Caco-2 (cell line): ENCODE measurements around the gene ZNRF3. TPM values are rescaled to one million over a fixed set of nuclear protein-coding genes. Genes with fewer than 3 reads are reported as not detected.

Experiments used
- BruUV-seq: library from RNA; stranded (reverse); fragments of 400-500 nt; replicated peaks from 2 replicates; lab custom pipeline; 2021; lab: Mats Ljungman, UMichigan
- CTCF ChIA-PET: fragments of 300-600 bp; sonication (Branson Sonifier 250); formaldehyde crosslinking; loops from one replicate; lab custom pipeline; 2022; ENCODE audit warnings: antibody characterized with exemption; lab: Charles Lee
- POLR2A ChIA-PET: fragments of 300-600 bp; sonication (Branson Sonifier 250); formaldehyde crosslinking; loops from one replicate; lab custom pipeline; 2022; ENCODE audit warnings: antibody characterized with exemption; lab: Charles Lee
- DNase-seq, 2 experiments: peaks; one replicate each; pipeline versions ENCODE4 v3.0.0 to v3.0.0-alpha.2; 2020 to 2022
- H3K27me3 ChIP-seq: replicated peaks from 2 replicates; pipeline ENCODE4 v1.6.0; 2011; ENCODE audit warnings: low read length; ENCODE audit not compliant: control insufficient read depth, insufficient read depth
- H3K36me3 ChIP-seq: 2 replicates; pipeline ENCODE4 v1.5.1; 2011; ENCODE audit warnings: low read length; ENCODE audit not compliant: control insufficient read depth, insufficient read depth
- H3K4me1 ChIP-seq: fragments of 250-450 bp; sonication (Bioruptor Pico); 2 replicates; pipeline ENCODE4 v1.5.1; 2020; ENCODE audit warnings: mild to moderate bottlenecking
- H3K4me3 ChIP-seq: 2 replicates; pipeline ENCODE4 v1.5.1; 2011; ENCODE audit warnings: low read depth, mild to moderate bottlenecking, control low read depth, low read length
- H3K9me3 ChIP-seq: fragments of 250-450 bp; sonication (Bioruptor Pico); 2 replicates; pipeline ENCODE4 v1.5.1; 2020; ENCODE audit warnings: mild to moderate bottlenecking, moderate library complexity
- H3K27ac Mint-ChIP-seq: one replicate; pipeline ENCODE4 v1.8.0; 2022; ENCODE audit warnings: mixed read lengths; ENCODE audit not compliant: unreplicated experiment
- H3K27me3 Mint-ChIP-seq: one replicate; pipeline ENCODE4 v1.8.0; 2022; ENCODE audit warnings: mixed read lengths; ENCODE audit not compliant: insufficient read depth, unreplicated experiment
- H3K36me3 Mint-ChIP-seq: one replicate; pipeline ENCODE4 v1.8.0; 2022; ENCODE audit warnings: mild to moderate bottlenecking, mixed read lengths; ENCODE audit not compliant: insufficient read depth, unreplicated experiment
- H3K4me1 Mint-ChIP-seq: one replicate; pipeline ENCODE4 v1.8.0; 2022; ENCODE audit warnings: low read depth, mixed read lengths; ENCODE audit not compliant: unreplicated experiment
- H3K4me3 Mint-ChIP-seq: one replicate; pipeline ENCODE4 v1.8.0; 2022; ENCODE audit warnings: mild to moderate bottlenecking, moderate library complexity, mixed read lengths; ENCODE audit not compliant: unreplicated experiment
- H3K9me3 Mint-ChIP-seq: one replicate; pipeline ENCODE4 v1.8.0; 2022; ENCODE audit warnings: mixed read lengths; ENCODE audit not compliant: unreplicated experiment
- CTCF ChIP-seq, 2 experiments: fragments of 200-600 bp in 1 of 2; IDR thresholded peaks; 1 replicate in 1 of 2; 2 replicates in 1 of 2; pipeline versions ENCODE4 v1.5.1 to v1.8.0; 2011 to 2022; ENCODE audit warnings: antibody characterized with exemption in 1 of 2, control low read depth in 1 of 2, inconsistent platforms in 1 of 2, low read depth in 1 of 2, low read length in 1 of 2, mild to moderate bottlenecking in 1 of 2, moderate library complexity in 1 of 2; ENCODE audit not compliant: insufficient read depth in 1 of 2, severe bottlenecking in 1 of 2, unreplicated experiment in 1 of 2
- intact Hi-C: fragments of 100-400 bp; cut with micrococcal nuclease; formaldehyde crosslinking; loops from one replicate; pipeline ENCODE4 v1.10.0; 2022; ENCODE audit not compliant: unreplicated experiment
- total RNA-seq: library from RNA; stranded (reverse); gene quantifications from 2 replicates; pipeline ENCODE4 v1.2.3, GENCODE V29; 2022

The ZNRF3 gene
- total RNA-seq, 1 experiment from 2014 or later: 41.1 TPM

- H3K4me1 ChIP-seq: no peaks in the 10 kb centered on the region
- no TSS peak for BruUV-seq
- Mint-ChIP-seq H3K9me3 (no peaks in the 10 kb centered on the region), H3K36me3 (peaks cover 72% of the 10 kb centered on the region), H3K27ac (no peak overlapping the region), H3K27me3 (no peaks in the 10 kb centered on the region), H3K4me3 (no peak overlapping the region), H3K4me1 (peaks cover 16% of the 10 kb centered on the region)
- TF ChIP-seq CTCF (IDR thresholded peaks at IDR 0.05; ENCODE audit: insufficient read depth in 1 of 2, low read depth in 1 of 2, low read length in 1 of 2, severe bottlenecking in 1 of 2, unreplicated experiment in 1 of 2): no peak
- CTCF ChIA-PET: no interaction called here
- no peak for DNase-seq
- H3K4me3 ChIP-seq: no peak overlapping the region
- no peaks in the 10 kb centered on the region for H3K27me3 ChIP-seq
- peaks cover 1% of the 10 kb centered on the region for H3K36me3 ChIP-seq
- POLR2A ChIA-PET: no interaction called here
- no peaks in the 10 kb centered on the region for H3K9me3 ChIP-seq
- intact Hi-C loops: no loop called here
These were observed 171.9 kb downstream of the ZNRF3 start for GRCh38 chr22:29055192-29055830.

GRCh38 chr22:29056472-29056871, 173.1 kb downstream of the ZNRF3 start:
- H3K4me3 Mint-ChIP-seq: no peak overlapping the region
- CTCF ChIA-PET: no interaction called here
- intact Hi-C loops: no loop called here
- H3K9me3 Mint-ChIP-seq: no peaks in the 10 kb centered on the region
- no peak for TF ChIP-seq CTCF (IDR thresholded peaks at IDR 0.05; ENCODE audit: insufficient read depth in 1 of 2, low read depth in 1 of 2, low read length in 1 of 2, severe bottlenecking in 1 of 2, unreplicated experiment in 1 of 2)
- H3K27me3 Mint-ChIP-seq: no peaks in the 10 kb centered on the region
- peaks cover 75% of the 10 kb centered on the region for H3K36me3 Mint-ChIP-seq
- H3K4me1 ChIP-seq: no peaks in the 10 kb centered on the region
- no TSS peak for BruUV-seq
- no peaks in the 10 kb centered on the region for H3K27me3 ChIP-seq
- H3K27ac Mint-ChIP-seq: no peak overlapping the region
- H3K9me3 ChIP-seq: no peaks in the 10 kb centered on the region
- no peak for DNase-seq
- peaks cover 1% of the 10 kb centered on the region; the same call in 1 of the 2 replicates for H3K36me3 ChIP-seq
- no peak overlapping the region for H3K4me3 ChIP-seq
- POLR2A ChIA-PET: no interaction called here
- peaks cover 17% of the 10 kb centered on the region for H3K4me1 Mint-ChIP-seq

- Mint-ChIP-seq H3K4me1 (peaks cover 15% of the 10 kb centered on the region), H3K9me3 (no peaks in the 10 kb centered on the region)
These were observed 177.0 kb downstream of the ZNRF3 start for GRCh38 chr22:29060251-29060869.

More at GRCh38 chr22:29060251-29060869, 177.0 kb downstream of the ZNRF3 start:
- 0 out of 2 replicates have a peak, but pooled peaks cover under 1% of the 10 kb centered on the region for H3K4me1 ChIP-seq
- no peak overlapping the region for H3K4me3 Mint-ChIP-seq
- H3K36me3 ChIP-seq: no peaks in the 10 kb centered on the region
- H3K36me3 Mint-ChIP-seq: peaks cover 37% of the 10 kb centered on the region
- intact Hi-C loops: no loop called here
- DNase-seq: no peak
- no peaks in the 10 kb centered on the region for H3K9me3 ChIP-seq
- no peak overlapping the region for H3K4me3 ChIP-seq
- POLR2A ChIA-PET: no interaction called here
- H3K27me3 ChIP-seq: no peaks in the 10 kb centered on the region
- no peaks in the 10 kb centered on the region for H3K27me3 Mint-ChIP-seq
- CTCF ChIA-PET: interaction anchor here (0.7 kb wide), 1 partner anchor 286 kb away, joined by 4 read pairs; no protein-coding TSS in a partner anchor
- TF ChIP-seq CTCF (IDR thresholded peaks at IDR 0.05; ENCODE audit: insufficient read depth in 1 of 2, low read depth in 1 of 2, low read length in 1 of 2, severe bottlenecking in 1 of 2, unreplicated experiment in 1 of 2): no peak
- BruUV-seq: no TSS peak
- no peak overlapping the region for H3K27ac Mint-ChIP-seq
